ENCODE measurements around the gene SPI1. TPM values are rescaled to one million over a fixed set of nuclear protein-coding genes. Genes with fewer than 3 reads are reported as not detected.
"Not testable (repeated sequence)": the region's sequence is repeated elsewhere in the genome, so short reads cannot be mapped to it uniquely, and the experiment has no call there.

Gene SPI1
- total RNA-seq, 1 donor from 2014 or later = 15.5 TPM

- intact Hi-C loops (cut with DNase I) = no loop called here
- no peaks in the 10 kb centered on the region for H3K9me3 ChIP-seq
- no peak for DNase-seq (ENCODE audit: extremely low spot score in 2 of 2)
- H3K27me3 ChIP-seq = no peaks in the 10 kb centered on the region
- no peaks in the 10 kb centered on the region for H3K4me1 ChIP-seq
- H3K27ac ChIP-seq = no peak overlapping the region
- no peak overlapping the region for H3K4me3 ChIP-seq
- H3K36me3 ChIP-seq = no peaks in the 10 kb centered on the region
- no peak for TF ChIP-seq POLR2AphosphoS5 (IDR thresholded peaks at IDR 0.05; ENCODE audit: insufficient read depth in 1 of 2, low read depth in 1 of 2)
- no peak for TF ChIP-seq CTCF (IDR thresholded peaks at IDR 0.05)
- TF ChIP-seq POLR2A (IDR thresholded peaks at IDR 0.05) = no peak
Observed at GRCh38 chr11:47336595-47336994, 41.8 kb downstream of the SPI1 start.

DNA sequence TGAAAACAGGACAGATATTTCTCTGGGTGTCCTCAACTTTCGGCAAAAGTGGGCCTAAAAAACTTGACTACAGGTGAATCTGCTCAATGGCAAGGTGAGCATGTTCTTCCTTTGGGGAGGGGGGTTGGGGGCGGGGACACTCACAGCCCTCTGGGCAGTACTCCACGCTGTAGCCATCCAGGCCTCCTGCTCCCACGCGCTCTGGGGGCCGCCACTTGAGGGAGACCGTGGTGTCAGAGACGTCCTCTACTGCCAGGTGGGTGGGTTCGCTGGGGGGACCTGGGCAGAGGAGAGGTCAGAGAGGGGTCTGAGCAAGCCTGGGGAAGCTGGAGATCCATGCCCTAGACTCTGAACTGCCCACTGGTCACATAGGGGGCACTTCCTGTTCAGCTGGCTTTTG is 42.6 kb downstream of the SPI1 start:
- H3K27me3 ChIP-seq = no peaks in the 10 kb centered on the region
- H3K27ac ChIP-seq = no peak overlapping the region
- no peak for TF ChIP-seq POLR2AphosphoS5 (IDR thresholded peaks at IDR 0.05; ENCODE audit: insufficient read depth in 1 of 2, low read depth in 1 of 2)
- TF ChIP-seq CTCF (IDR thresholded peaks at IDR 0.05) = no peak
- no peak for TF ChIP-seq POLR2A (IDR thresholded peaks at IDR 0.05)
- H3K9me3 ChIP-seq = no peaks in the 10 kb centered on the region
- no peaks in the 10 kb centered on the region for H3K36me3 ChIP-seq
- no peaks in the 10 kb centered on the region for H3K4me1 ChIP-seq
- DNase-seq (ENCODE audit: extremely low spot score in 2 of 2) = no peak
- H3K4me3 ChIP-seq = no peak overlapping the region
- intact Hi-C loops (cut with DNase I) = no loop called here

DNA sequence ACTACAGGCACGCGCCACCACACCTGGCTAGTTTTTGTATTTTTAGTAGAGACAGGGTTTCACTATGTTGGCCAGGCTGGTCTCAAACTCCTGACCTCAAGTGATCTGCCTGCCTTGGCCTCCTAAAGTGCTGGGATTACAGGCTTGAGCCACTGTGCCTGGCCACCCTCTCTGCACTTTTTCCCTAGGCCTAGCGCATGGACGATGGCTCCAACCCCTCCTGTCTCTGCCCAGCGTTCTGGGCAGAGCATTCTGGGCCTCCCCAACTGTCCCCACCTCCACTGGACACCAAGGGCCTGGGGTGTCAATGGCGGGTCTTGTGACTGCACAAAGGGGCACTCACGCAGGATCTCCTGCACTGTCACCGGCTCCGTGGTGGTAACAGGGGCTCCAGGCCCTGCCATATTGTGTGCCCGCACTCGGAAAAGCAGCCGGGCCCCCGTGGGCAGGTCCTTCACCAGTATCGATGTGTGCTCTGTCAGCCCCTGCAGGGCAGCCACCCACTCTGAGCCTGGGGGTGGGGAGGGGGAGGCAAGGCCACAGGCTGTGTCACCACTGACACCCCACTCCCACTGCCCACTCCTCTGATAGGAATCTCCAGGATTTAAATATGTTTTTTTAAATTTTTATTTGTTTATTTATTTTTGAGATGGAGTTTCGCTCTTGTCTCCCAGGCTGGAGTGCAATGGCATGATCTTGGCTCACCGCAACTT is 43.5 kb downstream of the SPI1 start:
- H3K27me3 ChIP-seq; H3K36me3 ChIP-seq; H3K9me3 ChIP-seq; H3K4me1 ChIP-seq; intact Hi-C loops (cut with DNase I); H3K4me3 ChIP-seq; DNase-seq (ENCODE audit: extremely low spot score in 2 of 2); H3K27ac ChIP-seq: not testable (repeated sequence)

DNA sequence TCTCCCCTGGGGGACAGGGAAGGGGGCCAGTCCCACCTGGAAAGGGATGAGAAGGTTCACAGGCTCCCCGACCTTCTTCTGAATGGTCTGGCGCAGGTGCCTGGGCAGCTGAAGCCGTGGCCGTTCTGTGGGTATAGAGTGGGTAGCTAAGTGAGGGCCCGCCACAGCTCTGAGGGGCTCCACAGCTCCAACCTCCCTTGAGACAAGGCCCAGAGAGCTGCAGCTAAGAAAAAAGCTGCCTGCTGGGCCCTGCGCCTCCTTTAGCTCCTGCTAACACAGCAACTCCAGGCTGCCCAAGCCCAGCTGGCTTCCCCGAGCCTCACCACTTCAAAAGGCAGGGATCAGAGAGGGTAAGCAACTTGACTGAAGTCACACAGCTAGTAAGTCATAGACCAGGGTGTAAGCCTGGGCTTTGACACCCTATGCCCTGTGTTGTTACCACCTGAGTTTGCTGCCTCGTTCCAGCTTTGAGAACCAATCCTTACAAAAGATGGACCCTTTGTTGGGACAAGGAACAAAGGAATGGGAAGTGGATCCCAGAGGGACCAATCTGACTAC is 44.4 kb downstream of the SPI1 start:
- Histone ChIP-seq H3K27ac (no peak overlapping the region), H3K9me3 (no peaks in the 10 kb centered on the region), H3K36me3 (peaks cover 0 to 14% of the 10 kb centered on the region in 2 donors), H3K4me3 (no peak overlapping the region), H3K4me1 (peaks cover 13% of the 10 kb centered on the region), H3K27me3 (no peaks in the 10 kb centered on the region)
- intact Hi-C loops (cut with DNase I) = no loop called here
- TF ChIP-seq CTCF (IDR thresholded peaks at IDR 0.05) (no peak), POLR2A (IDR thresholded peaks at IDR 0.05) (no peak), POLR2AphosphoS5 (IDR thresholded peaks at IDR 0.05; ENCODE audit: insufficient read depth in 1 of 2, low read depth in 1 of 2) (no peak)
- no peak for DNase-seq (ENCODE audit: extremely low spot score in 2 of 2)

- Histone ChIP-seq H3K27ac (no peak overlapping the region), H3K27me3 (no peaks in the 10 kb centered on the region), H3K4me3 (no peak overlapping the region), H3K9me3 (no peaks in the 10 kb centered on the region), H3K4me1 (peaks cover 13% of the 10 kb centered on the region), H3K36me3 (peaks cover 0 to 18% of the 10 kb centered on the region in 2 donors)
- intact Hi-C loops (cut with DNase I) = no loop called here
- TF ChIP-seq POLR2AphosphoS5 (IDR thresholded peaks at IDR 0.05; ENCODE audit: insufficient read depth in 1 of 2, low read depth in 1 of 2) = no peak
- no peak for TF ChIP-seq POLR2A (IDR thresholded peaks at IDR 0.05)
- TF ChIP-seq CTCF (IDR thresholded peaks at IDR 0.05) = no peak
- DNase-seq (ENCODE audit: extremely low spot score in 2 of 2) = no peak
Observed at GRCh38 chr11:47333526-47333845, 44.9 kb downstream of the SPI1 start.

Data from vagina (tissue), 2 donors.